Measurements from ENCODE around the gene PARVB. TPM values are rescaled to one million over a fixed set of nuclear protein-coding genes. Genes with fewer than 3 reads are reported as not detected.

The PARVB gene
- total RNA-seq, 1 experiment from 2014 or later = 35.3 TPM

DNA sequence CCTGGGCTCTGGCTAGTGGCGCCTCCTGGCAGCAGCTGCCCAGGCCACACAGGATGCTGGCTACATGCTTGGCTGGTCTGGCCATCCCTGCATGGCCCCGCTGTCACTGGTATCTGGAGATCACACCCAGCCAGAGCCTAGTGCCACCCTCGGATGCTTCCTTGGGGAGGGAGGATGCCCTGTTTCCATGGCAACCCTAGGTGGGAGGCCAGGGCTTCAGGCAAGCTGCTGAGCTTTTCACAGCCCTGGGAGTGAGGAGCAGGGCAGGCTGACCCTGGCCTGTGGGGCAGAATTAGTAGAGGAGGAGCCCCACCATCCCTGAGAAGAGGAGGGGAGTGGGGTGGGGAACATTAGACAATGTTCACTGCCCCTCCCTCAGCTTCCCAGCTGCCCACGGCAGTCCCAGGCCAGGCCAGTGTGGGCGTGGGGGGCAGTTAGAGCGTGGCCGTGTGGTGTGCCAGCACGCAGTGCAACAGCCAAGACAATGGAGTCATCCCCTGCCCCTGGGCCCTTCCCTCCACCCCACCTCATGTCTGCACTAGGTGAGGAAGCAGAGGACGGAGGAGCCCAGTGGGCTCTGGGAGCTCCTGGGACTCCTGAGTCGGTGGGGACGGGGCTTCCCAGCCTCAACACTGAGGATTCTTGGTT lies 50.4 kb downstream of the PARVB start:
- Histone ChIP-seq H3K27ac (no peak overlapping the region), H3K79me2 (ENCODE audit: low read depth) (no peaks in the 10 kb centered on the region), H3K27me3 (ENCODE audit: insufficient read depth, low read depth) (no peaks in the 10 kb centered on the region), H4K20me1 (ENCODE audit: insufficient read depth) (no peaks in the 10 kb centered on the region), H3F3A (ENCODE audit: insufficient read depth, low read depth) (0 out of 2 replicates have a peak, but pooled peaks cover 3% of the 10 kb centered on the region), H3K36me3 (ENCODE audit: low read depth) (no peaks in the 10 kb centered on the region), H3K9me3 (ENCODE audit: insufficient read depth, low read depth) (no peaks in the 10 kb centered on the region), H3K4me1 (replicated peaks; ENCODE audit: insufficient read depth) (no peaks in the 10 kb centered on the region), H3K4me3 (no peak overlapping the region), H3K4me2 (no peak overlapping the region), H2AFZ (no peak overlapping the region), H3K9me2 (ENCODE audit: insufficient read depth) (no peaks in the 10 kb centered on the region)
- CTCF ChIA-PET = no interaction called here
- intact Hi-C loops (cut with micrococcal nuclease; ENCODE audit: unreplicated experiment) = no loop called here
- DNase-seq = no peak
- no peak for TF ChIP-seq EZH2 (IDR thresholded peaks at IDR 0.05; ENCODE audit: low read depth)
- TF ChIP-seq, protein P1, sequence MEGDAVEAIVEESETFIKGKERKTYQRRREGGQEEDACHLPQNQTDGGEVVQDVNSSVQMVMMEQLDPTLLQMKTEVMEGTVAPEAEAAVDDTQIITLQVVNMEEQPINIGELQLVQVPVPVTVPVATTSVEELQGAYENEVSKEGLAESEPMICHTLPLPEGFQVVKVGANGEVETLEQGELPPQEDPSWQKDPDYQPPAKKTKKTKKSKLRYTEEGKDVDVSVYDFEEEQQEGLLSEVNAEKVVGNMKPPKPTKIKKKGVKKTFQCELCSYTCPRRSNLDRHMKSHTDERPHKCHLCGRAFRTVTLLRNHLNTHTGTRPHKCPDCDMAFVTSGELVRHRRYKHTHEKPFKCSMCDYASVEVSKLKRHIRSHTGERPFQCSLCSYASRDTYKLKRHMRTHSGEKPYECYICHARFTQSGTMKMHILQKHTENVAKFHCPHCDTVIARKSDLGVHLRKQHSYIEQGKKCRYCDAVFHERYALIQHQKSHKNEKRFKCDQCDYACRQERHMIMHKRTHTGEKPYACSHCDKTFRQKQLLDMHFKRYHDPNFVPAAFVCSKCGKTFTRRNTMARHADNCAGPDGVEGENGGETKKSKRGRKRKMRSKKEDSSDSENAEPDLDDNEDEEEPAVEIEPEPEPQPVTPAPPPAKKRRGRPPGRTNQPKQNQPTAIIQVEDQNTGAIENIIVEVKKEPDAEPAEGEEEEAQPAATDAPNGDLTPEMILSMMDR (conservative IDR thresholded peaks at IDR 0.05) = no peak
- POLR2A ChIA-PET (ENCODE audit: unreplicated experiment) = no interaction called here
- no TSS peak for BruUV-seq (replicated peaks)

DNA sequence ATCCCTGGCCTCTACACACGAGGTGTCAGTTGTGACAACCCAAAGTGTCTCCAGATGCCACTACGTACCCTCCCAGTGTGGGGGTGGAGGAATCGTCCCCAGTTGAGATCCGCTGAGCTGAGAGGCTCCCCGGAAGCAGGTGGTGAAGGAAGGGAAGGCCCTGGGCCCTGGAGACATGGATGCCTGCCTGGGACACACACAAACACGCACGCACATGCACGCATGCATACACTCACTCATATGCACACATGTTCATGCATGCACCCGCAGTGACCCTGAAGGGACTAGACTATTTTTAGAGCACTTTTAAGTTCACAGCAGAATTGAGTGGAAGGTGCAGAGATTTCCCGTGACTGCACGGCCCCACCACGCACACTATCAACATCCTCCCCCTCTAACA lies 50.9 kb downstream of the PARVB start:
- Histone ChIP-seq H3K4me3 (no peak overlapping the region), H2AFZ (no peak overlapping the region), H4K20me1 (ENCODE audit: insufficient read depth) (no peaks in the 10 kb centered on the region), H3F3A (ENCODE audit: insufficient read depth, low read depth) (0 out of 2 replicates have a peak, but pooled peaks cover 3% of the 10 kb centered on the region), H3K36me3 (ENCODE audit: low read depth) (no peaks in the 10 kb centered on the region), H3K27ac (no peak overlapping the region), H3K9me3 (ENCODE audit: insufficient read depth, low read depth) (no peaks in the 10 kb centered on the region), H3K27me3 (ENCODE audit: insufficient read depth, low read depth) (no peaks in the 10 kb centered on the region), H3K4me2 (no peak overlapping the region), H3K79me2 (ENCODE audit: low read depth) (no peaks in the 10 kb centered on the region), H3K4me1 (replicated peaks; ENCODE audit: insufficient read depth) (no peaks in the 10 kb centered on the region), H3K9me2 (ENCODE audit: insufficient read depth) (no peaks in the 10 kb centered on the region)
- CTCF ChIA-PET = no interaction called here
- POLR2A ChIA-PET (ENCODE audit: unreplicated experiment) = no interaction called here
- TF ChIP-seq, protein P1 (conservative IDR thresholded peaks at IDR 0.05) = no peak
- TF ChIP-seq EZH2 (IDR thresholded peaks at IDR 0.05; ENCODE audit: low read depth) = no peak
- BruUV-seq (replicated peaks) = no TSS peak
- intact Hi-C loops (cut with micrococcal nuclease; ENCODE audit: unreplicated experiment) = no loop called here
- DNase-seq = no peak

DNA sequence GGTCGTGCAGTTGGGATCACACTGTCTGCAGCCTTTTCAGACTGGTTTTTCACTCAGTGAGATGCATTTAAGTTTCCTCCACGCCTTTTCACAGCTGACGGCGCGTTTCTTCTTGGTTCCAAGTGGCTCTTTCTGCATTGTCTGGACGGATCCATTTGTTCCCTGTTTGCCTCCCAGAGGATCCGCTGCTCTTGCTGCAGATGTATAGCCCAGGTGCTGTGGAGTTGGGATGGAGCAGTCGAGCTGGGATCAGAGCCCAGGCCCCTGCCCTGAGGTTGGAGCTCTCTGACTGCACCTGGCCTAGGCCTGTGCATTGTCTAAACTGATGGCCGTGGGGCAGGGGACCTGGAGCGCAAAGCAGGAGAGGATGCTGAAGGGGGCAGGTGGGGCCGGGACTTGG lies 51.6 kb downstream of the PARVB start:
- H3K27ac ChIP-seq = no peak overlapping the region
- no peak overlapping the region for H3K4me3 ChIP-seq
- 0 out of 2 replicates have a peak, but pooled peaks cover 3% of the 10 kb centered on the region for H3F3A ChIP-seq (ENCODE audit: insufficient read depth, low read depth)
- no peak overlapping the region for H3K4me2 ChIP-seq
- DNase-seq = no peak
- no peaks in the 10 kb centered on the region for H3K79me2 ChIP-seq (ENCODE audit: low read depth)
- BruUV-seq (replicated peaks) = no TSS peak
- no peak overlapping the region for H2AFZ ChIP-seq
- H3K9me2 ChIP-seq (ENCODE audit: insufficient read depth) = no peaks in the 10 kb centered on the region
- H4K20me1 ChIP-seq (ENCODE audit: insufficient read depth) = no peaks in the 10 kb centered on the region
- no peaks in the 10 kb centered on the region for H3K9me3 ChIP-seq (ENCODE audit: insufficient read depth, low read depth)
- H3K4me1 ChIP-seq (replicated peaks; ENCODE audit: insufficient read depth) = no peaks in the 10 kb centered on the region
- no peaks in the 10 kb centered on the region for H3K27me3 ChIP-seq (ENCODE audit: insufficient read depth, low read depth)
- intact Hi-C loops (cut with micrococcal nuclease; ENCODE audit: unreplicated experiment) = no loop called here
- ChIA-PET CTCF (no interaction called here), POLR2A (ENCODE audit: unreplicated experiment) (no interaction called here)
- no peaks in the 10 kb centered on the region for H3K36me3 ChIP-seq (ENCODE audit: low read depth)
- TF ChIP-seq, protein P1 (conservative IDR thresholded peaks at IDR 0.05) = no peak
- TF ChIP-seq EZH2 (IDR thresholded peaks at IDR 0.05; ENCODE audit: low read depth) = no peak
